Activated effector memory CD4-positive, alpha-beta T cell treated with anti-CD3 and anti-CD28 coated beads, Interleukin-2, amount 50 U/mL, for 16 hours (primary cell): Measurements from ENCODE around the gene SIGLEC11.
"Not testable (repeated sequence)": the region's sequence is repeated elsewhere in the genome, so short reads cannot be mapped to it uniquely, and the experiment has no call there.

ENCODE experiments used
- DNase-seq: peaks from one replicate; pipeline ENCODE4 v3.0.0-alpha.2; 2020

SIGLEC11 gene

GRCh38 chr19:49949742-49950589 is 11.0 kb downstream of the SIGLEC11 start:
- peak; percentile 50 for DNase-seq

GRCh38 chr19:49946415-49946814 is 14.6 kb downstream of the SIGLEC11 start:
- peak; percentile 25 for DNase-seq

- DNase-seq = peak; percentile 3
Observed at GRCh38 chr19:49944567-49944966, 16.4 kb downstream of the SIGLEC11 start.

DNA sequence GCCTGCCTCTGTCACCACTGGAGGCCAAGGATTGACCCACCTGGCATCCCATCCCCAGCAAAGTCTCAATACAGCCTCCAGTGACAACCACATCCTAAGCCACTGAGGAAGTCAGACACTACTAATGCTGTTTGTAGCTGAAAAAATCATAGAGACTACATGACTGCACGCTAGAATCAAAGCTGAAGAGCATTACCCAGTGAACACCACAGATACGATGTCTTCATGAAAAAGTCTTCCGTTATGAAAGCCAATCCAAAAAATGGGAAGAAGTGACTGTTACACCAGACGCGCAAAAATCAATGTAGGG is 20.5 kb downstream of the SIGLEC11 start:
- no peak for DNase-seq

- no peak for DNase-seq
Observed at GRCh38 chr19:49939721-49940481, 21.1 kb downstream of the SIGLEC11 start.

DNA sequence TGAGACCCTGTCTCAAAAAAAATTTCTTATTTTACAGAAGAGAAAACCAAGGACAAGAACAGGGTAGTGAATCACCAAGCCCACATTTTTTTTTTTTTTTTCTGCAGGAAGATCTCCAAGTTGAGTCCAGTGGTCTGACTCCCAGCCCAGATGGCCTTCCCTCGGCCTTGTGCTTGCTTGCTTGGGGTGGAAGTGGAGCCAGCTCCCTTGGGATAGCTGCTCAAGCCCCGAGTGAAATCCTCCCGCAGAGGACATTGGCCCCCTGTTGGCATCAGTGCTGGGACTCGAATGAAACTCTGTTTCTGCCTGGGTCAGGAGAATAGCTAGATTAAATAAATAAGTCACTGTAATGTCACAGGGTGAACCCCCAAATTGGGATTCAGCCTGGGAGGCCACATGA is 22.3 kb downstream of the SIGLEC11 start:
- DNase-seq = no peak

GRCh38 chr19:49937750-49938381 is 23.1 kb downstream of the SIGLEC11 start:
- DNase-seq = peak; percentile 93

DNA sequence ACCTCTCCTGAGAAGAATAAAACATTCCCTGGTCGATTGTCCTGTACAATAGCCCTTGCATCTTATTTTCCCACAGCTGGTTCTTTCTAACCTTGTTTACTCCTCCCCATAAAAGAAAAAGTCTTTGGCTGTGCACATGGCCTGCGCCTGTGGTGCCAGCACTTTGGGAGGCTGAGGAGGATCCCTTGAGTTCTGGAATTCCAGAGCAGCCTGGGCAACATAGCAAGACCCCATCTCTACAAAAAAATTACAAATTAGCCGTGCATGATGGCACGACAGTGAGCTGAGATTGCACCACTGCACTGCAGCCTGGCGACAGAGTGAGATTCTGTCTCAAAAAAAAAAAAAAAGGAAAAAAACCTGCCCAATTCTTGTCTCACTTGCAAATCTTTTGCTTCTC is 24.4 kb downstream of the SIGLEC11 start:
- no peak for DNase-seq

DNA sequence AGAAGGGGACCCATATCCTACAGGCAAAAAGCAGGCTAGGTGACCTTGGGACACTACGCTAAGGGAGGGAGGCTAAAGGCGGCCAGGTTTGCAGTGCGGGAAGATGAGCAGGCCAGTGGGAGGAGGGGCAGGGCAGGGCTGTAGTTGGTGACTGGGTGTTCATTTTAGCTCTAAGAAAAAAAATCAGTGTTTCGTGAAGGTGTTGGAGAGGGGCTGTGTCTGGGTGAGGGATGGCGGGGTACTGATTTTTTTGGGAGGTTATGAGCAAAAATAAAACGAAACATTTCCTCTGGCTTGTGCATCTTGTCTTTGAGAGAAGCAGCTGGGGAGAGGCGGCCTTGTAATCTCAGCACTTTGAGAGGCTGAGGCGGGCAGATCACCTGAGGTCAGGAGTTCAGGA is 27.3 kb downstream of the SIGLEC11 start:
- no peak for DNase-seq

DNA sequence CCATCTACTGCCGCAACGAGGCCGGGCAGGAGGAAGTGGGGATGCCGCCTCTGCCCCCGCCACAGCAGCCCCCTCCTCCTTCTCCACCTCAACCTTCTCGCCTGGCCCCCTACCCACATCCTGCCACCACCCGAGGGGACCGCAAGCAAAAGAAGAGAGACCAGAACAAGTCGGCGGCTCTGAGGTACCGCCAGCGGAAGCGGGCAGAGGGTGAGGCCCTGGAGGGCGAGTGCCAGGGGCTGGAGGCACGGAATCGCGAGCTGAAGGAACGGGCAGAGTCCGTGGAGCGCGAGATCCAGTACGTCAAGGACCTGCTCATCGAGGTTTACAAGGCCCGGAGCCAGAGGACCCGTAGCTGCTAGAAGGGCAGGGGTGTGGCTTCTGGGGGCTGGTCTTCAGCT is 28.2 kb downstream of the SIGLEC11 start:
- peak; percentile 69 for DNase-seq

DNA sequence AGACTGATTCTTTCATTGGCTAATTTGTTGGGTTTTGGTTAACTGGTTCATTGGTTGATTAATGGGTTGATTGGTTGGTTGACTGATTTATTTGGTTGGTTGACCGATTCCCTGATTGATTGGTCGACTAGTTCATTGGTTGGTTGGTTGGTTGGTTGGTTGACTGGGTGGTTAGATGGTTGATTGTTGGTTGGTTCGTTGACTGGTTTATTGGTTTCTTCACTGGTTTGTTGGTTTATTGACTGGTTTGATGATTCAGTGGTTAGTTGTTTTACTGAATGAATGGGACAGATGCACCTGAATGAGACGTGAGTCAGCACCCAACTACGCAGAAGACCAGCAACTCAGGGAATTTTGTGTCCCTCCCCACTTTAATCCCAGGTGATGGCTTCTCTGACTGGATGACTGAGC is 28.9 kb downstream of the SIGLEC11 start:
- no peak for DNase-seq

DNA sequence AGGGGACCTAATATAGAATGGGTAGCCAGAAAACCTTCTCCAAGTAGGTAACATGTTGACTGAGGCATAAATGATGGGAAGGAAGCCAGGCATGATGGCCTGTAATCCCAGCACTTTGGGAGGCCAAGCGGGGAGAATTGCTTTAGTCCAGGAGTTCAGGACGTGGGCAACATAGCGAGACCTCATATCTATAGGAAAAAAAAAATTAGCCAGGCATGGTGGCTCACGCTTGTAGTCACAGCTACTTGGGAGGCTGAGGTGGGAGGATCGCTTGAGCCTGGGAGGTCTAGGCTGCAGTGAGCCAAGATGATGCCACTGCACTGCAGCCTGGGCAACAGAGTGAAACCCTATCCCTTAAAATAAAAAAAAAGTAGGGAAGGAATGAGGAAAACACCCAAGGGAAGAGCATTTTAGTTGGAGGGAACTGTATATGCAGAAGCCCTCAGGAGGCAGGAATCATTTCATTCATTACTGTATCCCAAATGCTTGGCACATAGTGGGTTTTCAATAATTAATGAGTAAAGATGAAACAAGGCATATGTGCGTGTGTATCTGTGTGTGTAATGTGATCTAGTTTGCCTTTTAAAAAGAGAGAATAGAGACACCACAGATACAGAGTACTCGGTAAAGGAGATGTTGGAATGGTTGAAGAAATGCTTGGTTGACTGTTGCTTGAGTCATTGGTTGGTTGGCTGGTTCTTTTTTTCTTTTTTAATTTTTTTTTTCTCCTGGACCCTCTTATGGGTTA is 29.5 kb downstream of the SIGLEC11 start:
- no peak for DNase-seq

GRCh38 chr19:49930483-49931011 is 30.4 kb downstream of the SIGLEC11 start:
- no peak for DNase-seq

DNA sequence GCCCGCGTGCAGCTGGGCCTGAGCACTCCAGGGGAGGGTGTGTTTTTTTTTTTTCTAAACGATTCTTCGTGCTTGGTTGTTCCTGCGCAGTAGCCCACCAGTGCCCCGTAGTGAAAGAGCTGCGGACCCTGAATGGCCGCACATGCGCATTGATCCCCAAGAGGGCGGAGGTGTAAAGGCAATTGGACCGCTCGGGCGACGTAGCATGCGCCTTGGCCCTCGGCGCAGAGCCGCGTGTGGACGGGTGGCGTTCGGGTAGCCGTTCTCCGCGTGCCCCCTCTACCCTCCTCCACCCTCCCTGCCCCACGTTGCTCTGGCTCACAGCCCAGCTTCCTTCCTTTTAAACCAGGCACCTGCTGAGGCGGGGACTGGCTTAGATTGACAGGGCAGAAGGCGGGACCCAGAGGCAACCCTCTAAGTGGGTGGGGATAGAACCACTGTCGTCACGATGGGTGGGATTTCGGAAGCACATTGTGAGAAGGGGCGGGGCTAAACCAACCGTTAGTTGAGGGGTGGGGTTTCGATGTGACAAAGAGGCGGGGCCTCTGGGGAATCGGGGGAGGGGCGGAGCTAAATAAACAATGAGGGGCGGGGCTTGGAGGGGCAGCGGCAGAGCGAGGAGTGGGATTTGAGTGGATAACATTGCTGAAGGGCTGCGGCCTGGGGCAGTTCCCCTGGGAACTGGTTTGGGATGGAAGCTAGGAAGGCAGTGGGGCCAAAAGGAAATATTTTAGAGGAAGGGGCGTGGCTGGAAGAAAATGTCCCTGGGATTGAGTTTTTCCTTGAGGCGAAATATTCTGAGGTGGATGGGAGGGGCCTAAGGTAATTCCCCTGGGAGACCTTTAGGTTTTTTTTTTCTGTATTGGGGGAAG is 31.1 kb downstream of the SIGLEC11 start:
- peak; percentile 95 for DNase-seq

- peak; percentile 97 for DNase-seq
Observed at GRCh38 chr19:49929121-49929610, 31.8 kb downstream of the SIGLEC11 start, which contains the start of the genes ATF5 and NUP62. TSS of gene ATF5 (plus strand) at chr19:49929205. CDS start at chr19:49930851, 1,646 bp downstream. TSS of gene NUP62 (minus strand) at chr19:49929504. CDS start at chr19:49909807, 19,697 bp downstream.

DNA sequence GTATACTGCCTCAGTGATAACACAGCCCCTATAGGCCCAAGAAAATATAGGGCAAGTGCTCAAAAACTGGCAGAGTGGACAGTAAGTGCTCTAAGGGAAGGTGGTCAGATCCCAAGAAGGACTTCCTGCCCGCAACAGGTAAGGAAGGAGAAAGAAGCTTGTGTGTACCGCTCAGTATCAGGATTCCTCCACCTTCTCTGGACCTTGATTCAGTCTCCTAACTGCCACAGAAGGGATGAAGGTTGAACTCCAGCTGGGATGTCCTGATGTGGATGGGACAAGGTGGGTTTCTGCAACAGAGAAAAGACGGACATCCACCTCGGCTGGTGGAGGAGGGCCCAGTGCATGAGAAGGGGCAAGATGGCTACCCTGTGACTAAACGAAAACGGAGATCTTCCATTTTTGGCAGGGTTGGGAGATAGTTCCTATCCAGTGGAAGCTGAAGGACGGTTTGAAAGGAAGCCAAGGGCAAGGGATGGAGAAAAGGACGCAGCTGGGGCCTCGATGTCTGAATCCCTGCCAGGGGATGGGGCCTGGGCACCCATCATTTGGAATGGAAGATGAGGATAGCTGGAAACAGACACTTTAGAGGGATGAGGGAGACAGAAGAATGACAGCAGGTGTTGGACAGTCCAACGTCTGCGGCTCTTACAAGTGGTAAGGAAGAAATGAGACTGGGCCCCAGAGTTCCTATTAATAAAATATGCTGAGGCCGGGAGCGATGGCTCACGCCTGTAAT is 33.3 kb downstream of the SIGLEC11 start:
- DNase-seq = no peak

DNA sequence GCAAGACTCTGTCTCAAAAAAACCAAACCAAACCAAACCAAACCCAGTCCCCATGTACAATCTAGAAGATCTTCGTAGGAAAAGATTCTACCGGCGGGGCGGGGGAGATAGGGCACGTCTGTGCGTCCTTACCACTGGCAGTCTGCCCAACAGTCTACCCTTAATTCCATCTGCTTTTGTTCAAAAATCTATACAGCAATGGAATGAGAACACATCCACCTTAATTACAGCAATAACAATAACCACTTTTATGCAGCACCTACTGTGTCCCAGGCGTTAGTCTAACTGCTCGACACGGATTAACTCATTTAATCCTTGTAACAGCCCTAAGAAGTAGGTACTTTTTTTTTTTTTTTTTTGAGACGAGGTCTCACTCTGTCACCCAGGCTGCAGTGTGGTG is 34.5 kb downstream of the SIGLEC11 start:
- DNase-seq = no peak

DNA sequence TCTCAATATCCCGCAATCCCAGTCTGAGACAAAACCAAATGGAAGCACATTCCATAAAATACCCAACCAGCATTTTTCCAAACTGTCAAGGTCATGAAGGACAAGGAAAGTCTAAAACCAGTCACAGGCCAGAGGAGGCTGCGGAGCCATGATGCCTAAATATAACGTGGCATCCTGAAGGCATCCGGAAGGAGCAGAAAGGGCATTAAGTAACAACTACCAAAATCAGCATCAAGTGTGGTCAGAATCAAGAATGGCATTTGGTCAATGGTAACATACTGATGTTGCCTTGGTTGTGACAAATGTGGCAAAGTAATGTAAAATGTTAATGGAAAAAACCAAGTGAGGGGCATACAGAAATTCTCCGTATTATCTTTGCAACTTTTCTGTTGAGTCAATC is 35.5 kb downstream of the SIGLEC11 start:
- DNase-seq = no peak

DNA sequence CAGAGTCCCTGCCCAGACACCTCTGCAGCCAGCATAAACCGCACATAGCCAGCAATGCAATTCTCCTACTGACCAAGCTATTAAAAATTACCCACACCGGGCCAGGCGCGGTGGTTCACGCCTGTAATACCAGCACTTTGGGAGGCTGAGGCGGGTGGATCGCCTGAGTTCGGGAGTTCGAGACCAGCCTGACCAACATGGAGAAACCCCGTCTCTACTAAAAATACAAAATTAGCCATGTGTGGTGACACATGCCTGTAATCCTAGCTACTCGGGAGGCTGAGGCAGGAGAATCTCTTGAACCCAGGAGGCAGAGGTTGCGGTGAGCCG is 36.1 kb downstream of the SIGLEC11 start:
- not testable (repeated sequence) for DNase-seq

DNA sequence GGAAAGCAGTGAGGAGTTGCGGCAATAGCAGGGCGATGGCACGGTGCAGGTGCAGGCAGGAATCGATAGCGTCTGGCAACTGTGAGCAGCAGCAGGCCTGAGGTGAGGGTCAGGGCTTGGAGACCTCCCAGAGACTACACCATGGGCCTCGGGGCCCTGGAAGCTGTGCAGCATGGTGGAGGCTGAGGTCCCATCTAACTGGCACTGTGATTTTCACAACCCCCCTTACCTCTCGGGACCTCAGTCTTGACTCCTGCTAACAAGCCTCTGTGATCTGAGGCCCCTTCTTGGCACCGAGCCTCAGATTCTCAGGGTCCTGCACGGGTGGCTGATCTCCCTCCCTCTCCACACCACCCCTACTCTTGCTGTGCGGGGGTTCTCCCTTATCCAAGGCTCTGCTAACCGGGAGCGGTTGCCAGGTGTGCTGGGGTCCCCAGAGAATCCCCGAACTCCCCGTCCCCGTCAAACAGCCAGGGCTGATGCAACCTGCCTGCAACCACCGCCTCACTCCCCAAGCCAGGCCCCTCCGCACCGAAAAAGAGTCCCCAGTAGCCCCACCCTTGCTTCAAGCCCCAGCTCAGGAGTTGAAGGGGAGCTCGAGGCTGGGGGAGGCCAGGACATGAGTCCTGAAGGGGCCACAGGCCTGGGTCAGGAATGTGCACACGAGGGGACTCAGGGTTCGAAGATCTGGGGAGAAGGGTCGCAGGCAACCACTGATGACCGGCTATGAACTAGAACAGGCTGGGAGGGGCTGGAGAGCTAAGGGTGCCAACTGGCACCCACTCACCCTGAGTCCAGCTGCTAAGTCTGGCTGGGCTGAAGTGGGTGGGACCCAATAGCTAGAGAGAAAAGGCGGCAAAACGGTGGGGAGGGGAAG is 36.7 kb downstream of the SIGLEC11 start:
- DNase-seq = no peak
